OCI-LY7 (cell line): ENCODE results near the gene ST3GAL3. TPM values are rescaled to one million over a fixed set of nuclear protein-coding genes. Genes with fewer than 3 reads are reported as not detected.

Experiments used
- BruUV-seq: library from RNA; stranded (reverse); fragments of 400-500 nt; replicated peaks from 2 replicates; lab custom pipeline; 2021; lab: Mats Ljungman, UMichigan
- CTCF ChIA-PET: fragments of 300-600 bp; sonication (Branson Sonifier 250); formaldehyde crosslinking; loops from one replicate; lab custom pipeline; 2022; ENCODE audit warnings: antibody characterized with exemption; ENCODE audit not compliant: unreplicated experiment; lab: Charles Lee
- POLR2A ChIA-PET: fragments of 300-600 bp; sonication (Branson Sonifier 250); formaldehyde crosslinking; loops from one replicate; lab custom pipeline; 2022; ENCODE audit warnings: antibody characterized with exemption; lab: Charles Lee
- DNase-seq: peaks from one replicate; pipeline ENCODE4 v3.0.0-alpha.2; 2015; ENCODE audit warnings: low spot score
- H2AFZ ChIP-seq: fragments of 200-600 bp; sonication (generic), shearing (Covaris generic); 2 replicates; pipeline ENCODE4 v1.6.1; 2014; ENCODE audit warnings: mild to moderate bottlenecking, antibody characterized with exemption, low read length, moderate library complexity
- H3K27ac ChIP-seq: fragments of 200-600 bp; sonication (generic); 2 replicates; pipeline ENCODE4 v1.5.1; 2014; ENCODE audit warnings: mixed run types, low read depth, mild to moderate bottlenecking, moderate library complexity, low read length, inconsistent platforms; ENCODE audit not compliant: poor library complexity, severe bottlenecking
- H3K36me3 ChIP-seq: fragments of 200-600 bp; sonication (generic); 2 replicates; pipeline ENCODE4 v1.6.1; 2014; ENCODE audit warnings: mild to moderate bottlenecking, antibody characterized with exemption, low read length, moderate library complexity, mixed read lengths; ENCODE audit not compliant: insufficient read depth
- H3K4me1 ChIP-seq: fragments of 200-600 bp; sonication (generic); 2 replicates; pipeline ENCODE4 v1.5.1; 2014; ENCODE audit warnings: mild to moderate bottlenecking, low read length; ENCODE audit not compliant: insufficient read depth, poor library complexity, severe bottlenecking
- H3K4me2 ChIP-seq: fragments of 200-600 bp; sonication (generic); 2 replicates; pipeline ENCODE4 v1.6.1; 2014; ENCODE audit warnings: mild to moderate bottlenecking, low read length
- H3K4me3 ChIP-seq: fragments of 200-600 bp; sonication (generic); 2 replicates; pipeline ENCODE4 v1.5.1; 2014; ENCODE audit warnings: mild to moderate bottlenecking, low read depth, low read length; ENCODE audit not compliant: poor library complexity, severe bottlenecking
- H3K79me2 ChIP-seq: fragments of 200-600 bp; sonication (generic); 2 replicates; pipeline ENCODE4 v1.6.1; 2016; ENCODE audit warnings: low read depth, mild to moderate bottlenecking, low read length, moderate library complexity, mixed read lengths; ENCODE audit not compliant: insufficient read depth
- H3K9me2 ChIP-seq: fragments of 200-600 bp; sonication (generic); 2 replicates; pipeline ENCODE4 v1.6.1; 2016; ENCODE audit warnings: mild to moderate bottlenecking, low read length, mixed read lengths; ENCODE audit not compliant: insufficient read depth
- H3K9me3 ChIP-seq: fragments of 200-600 bp; sonication (generic); 2 replicates; pipeline ENCODE4 v1.6.1; 2014; ENCODE audit warnings: mild to moderate bottlenecking, mixed run types, low read length, mixed read lengths
- H4K20me1 ChIP-seq: fragments of 200-600 bp; sonication (generic); 2 replicates; pipeline ENCODE4 v1.6.1; 2014; ENCODE audit warnings: mild to moderate bottlenecking, antibody characterized with exemption, low read length, moderate library complexity, mixed read lengths; ENCODE audit not compliant: insufficient read depth
- CTCF ChIP-seq: fragments of 200-600 bp; sonication (generic); conservative IDR thresholded peaks from 2 replicates; pipeline ENCODE4 v1.5.1; 2014; ENCODE audit warnings: mild to moderate bottlenecking, antibody characterized with exemption, low read length, moderate library complexity, mixed read lengths
- EZH2phosphoT487 ChIP-seq: fragments of 200-600 bp; sonication (generic); IDR thresholded peaks from 2 replicates; pipeline ENCODE4 v1.6.1; 2018; ENCODE audit warnings: low read depth, borderline replicate concordance, mild to moderate bottlenecking, mixed run types, antibody characterized with exemption, low read length, moderate library complexity, mixed read lengths
- intact Hi-C: fragments of 100-400 bp; cut with micrococcal nuclease; formaldehyde crosslinking; loops from one replicate; pipeline ENCODE4 v1.10.0; 2022; ENCODE audit not compliant: unreplicated experiment
- total RNA-seq, 2 experiments: library from RNA; depleted of rRNA in 1 of 2; stranded (reverse); fragments of >200 nt in 1 of 2; shearing (Covaris generic) in 1 of 2; gene quantifications; 2 replicates each; pipeline ENCODE4 v1.2.3, GENCODE V29; 2014 to 2022

The ST3GAL3 gene
- total RNA-seq, 2 experiments from 2014 or later = 24.0 to 45.0 TPM

GRCh38 chr1:43803646-43804045 is 96.3 kb downstream of the ST3GAL3 start:
- Histone ChIP-seq H3K4me2 (no peak overlapping the region), H3K4me1 (peaks cover 14% of the 10 kb centered on the region), H3K9me2 (no peaks in the 10 kb centered on the region), H3K4me3 (no peak overlapping the region), H3K79me2 (no peaks in the 10 kb centered on the region), H3K36me3 (peaks cover 11% of the 10 kb centered on the region), H3K9me3 (no peaks in the 10 kb centered on the region), H3K27ac (no peak overlapping the region), H4K20me1 (no peaks in the 10 kb centered on the region), H2AFZ (no peak overlapping the region)
- CTCF ChIA-PET = no interaction called here
- intact Hi-C loops = no loop called here
- no TSS peak for BruUV-seq
- no peak for TF ChIP-seq EZH2phosphoT487
- no peak for TF ChIP-seq CTCF
- DNase-seq = no peak
- POLR2A ChIA-PET = no interaction called here

GRCh38 chr1:43804569-43804968 is 97.2 kb downstream of the ST3GAL3 start:
- Histone ChIP-seq H3K9me2 (no peaks in the 10 kb centered on the region), H3K36me3 (peaks cover 8% of the 10 kb centered on the region), H4K20me1 (no peaks in the 10 kb centered on the region), H3K9me3 (no peaks in the 10 kb centered on the region), H3K4me3 (no peak overlapping the region), H2AFZ (no peak overlapping the region), H3K4me2 (no peak overlapping the region), H3K79me2 (no peaks in the 10 kb centered on the region), H3K4me1 (peaks cover 14% of the 10 kb centered on the region), H3K27ac (no peak overlapping the region)
- TF ChIP-seq EZH2phosphoT487 (no peak), CTCF (no peak)
- intact Hi-C loops = no loop called here
- BruUV-seq = no TSS peak
- ChIA-PET CTCF (interaction anchor here (0.5 kb wide), 1 partner anchor 260 kb away, joined by 3 read pairs; no protein-coding TSS in a partner anchor), POLR2A (no interaction called here)
- DNase-seq = no peak

- H3K4me1 ChIP-seq = peaks cover 14% of the 10 kb centered on the region
- H3K27ac ChIP-seq = no peak overlapping the region
- intact Hi-C loops = no loop called here
- POLR2A ChIA-PET = no interaction called here
- H3K9me3 ChIP-seq = no peaks in the 10 kb centered on the region
- H2AFZ ChIP-seq = no peak overlapping the region
- no peaks in the 10 kb centered on the region for H3K9me2 ChIP-seq
- BruUV-seq = no TSS peak
- no peak overlapping the region for H3K4me2 ChIP-seq
- TF ChIP-seq CTCF (no peak), EZH2phosphoT487 (no peak)
- CTCF ChIA-PET = no interaction called here
- H3K79me2 ChIP-seq = no peaks in the 10 kb centered on the region
- no peaks in the 10 kb centered on the region for H4K20me1 ChIP-seq
- peaks cover 5% of the 10 kb centered on the region for H3K36me3 ChIP-seq
- no peak for DNase-seq
- H3K4me3 ChIP-seq = no peak overlapping the region
These were observed 98.0 kb downstream of the ST3GAL3 start for GRCh38 chr1:43805340-43805739.
